GM10248 (cell line): ENCODE data around the gene NTMT1.

ENCODE experiments used
- CTCF ChIA-PET: fragments of 300-600 bp; sonication (Branson Sonifier 250); formaldehyde crosslinking; extraction: SDS; loops from one replicate; lab custom pipeline; 2021; ENCODE audit warnings: antibody characterized with exemption; lab: Yijun Ruan, JAX
- POLR2A ChIA-PET: fragments of 350-650 bp; sonication (Branson Sonifier 250); formaldehyde crosslinking; extraction: SDS; loops from one replicate; lab custom pipeline; 2020; ENCODE audit warnings: antibody characterized with exemption; lab: Yijun Ruan, JAX
- DNase-seq: peaks from one replicate; pipeline ENCODE4 v3.0.0; 2012; ENCODE audit errors: extremely low spot score
- CTCF ChIP-seq: IDR thresholded peaks from 2 replicates; pipeline ENCODE4 v1.5.1; 2012; ENCODE audit warnings: mild to moderate bottlenecking, low read depth; ENCODE audit errors: extremely low read depth, missing control alignments, control extremely low read depth

NTMT1 gene

GRCh38 chr9:129608561-129609481 lies 17.1 kb upstream of the NTMT1 start:
- POLR2A ChIA-PET = interaction anchor here (0.7 to 1.0 kb wide), 2 partner anchors 431 to 469 kb away, joined by 3 read pairs; partner anchors contain the start of gene IER5L
- CTCF ChIA-PET = interaction anchor here (0.7 to 6.7 kb wide), 14 partner anchors 13 to 627 kb away, joined by 3 to 52 read pairs (median 4); partner anchors contain the start of genes IER5L and NTMT1
- DNase-seq = no peak
- TF ChIP-seq CTCF = no peak

- peak; percentile 73 for DNase-seq
- POLR2A ChIA-PET = interaction anchor here (1.0 kb wide), 1 partner anchor 432 kb away, joined by 3 read pairs; the partner anchor contains the start of gene IER5L
- CTCF ChIA-PET = interaction anchor here (0.7 to 6.7 kb wide), 13 partner anchors 13 to 626 kb away, joined by 3 to 52 read pairs (median 5); partner anchors contain the start of gene NTMT1
- no peak for TF ChIP-seq CTCF
Observed at GRCh38 chr9:129609486-129610212, 16.3 kb upstream of the NTMT1 start.

GRCh38 chr9:129610213-129610472 lies 15.8 kb upstream of the NTMT1 start:
- CTCF ChIA-PET = no interaction called here
- no peak for DNase-seq
- POLR2A ChIA-PET = no interaction called here
- no peak for TF ChIP-seq CTCF

GRCh38 chr9:129610473-129611306 lies 15.3 kb upstream of the NTMT1 start:
- POLR2A ChIA-PET = no interaction called here
- CTCF ChIA-PET = interaction anchor here (0.7 to 6.5 kb wide), 30 partner anchors 8 to 499 kb away, joined by 3 to 89 read pairs (median 5); partner anchors contain the start of genes ASB6, C9orf50, IER5L and NTMT1
- peak; percentile 82 for DNase-seq
- peak; percentile 97 for TF ChIP-seq CTCF

GRCh38 chr9:129611307-129611800 lies 14.6 kb upstream of the NTMT1 start:
- ChIA-PET CTCF (interaction anchor here (0.7 to 6.5 kb wide), 30 partner anchors 9 to 499 kb away, joined by 3 to 89 read pairs (median 5); partner anchors contain the start of genes ASB6, C9orf50, IER5L and NTMT1), POLR2A (no interaction called here)
- no peak for DNase-seq
- no peak for TF ChIP-seq CTCF

- ChIA-PET POLR2A (no interaction called here), CTCF (interaction anchor here (1.4 to 6.5 kb wide), 9 partner anchors 10 to 490 kb away, joined by 4 to 89 read pairs (median 10); partner anchors contain the start of genes C9orf50 and NTMT1)
Observed at GRCh38 chr9:129612123-129612522, 13.8 kb upstream of the NTMT1 start.

More at GRCh38 chr9:129612123-129612522, 13.8 kb upstream of the NTMT1 start:
- TF ChIP-seq CTCF = no peak
- no peak for DNase-seq
